NB4 (cell line): ENCODE results near the gene GARS1.

Experiments
- MYC ChIP-seq: IDR thresholded peaks from 2 replicates; pipeline ENCODE4 v1.6.1; 2011; ENCODE audit warnings: low read depth, low read length
- POLR2A ChIP-seq: IDR thresholded peaks from 2 replicates; pipeline ENCODE4 v1.6.1; 2011; ENCODE audit warnings: mild to moderate bottlenecking; ENCODE audit not compliant: insufficient read length; ENCODE audit errors: extremely low read depth
- TF ChIP-seq, protein P1 (sequence below): IDR thresholded peaks from one replicate; pipeline ENCODE4 v1.5.1; 2012; ENCODE audit warnings: low read depth, low read length
- TF ChIP-seq, protein P2 (sequence below): IDR thresholded peaks from 2 replicates; pipeline ENCODE4 v1.6.1; 2011; ENCODE audit warnings: low read depth, low read length

DNA sequence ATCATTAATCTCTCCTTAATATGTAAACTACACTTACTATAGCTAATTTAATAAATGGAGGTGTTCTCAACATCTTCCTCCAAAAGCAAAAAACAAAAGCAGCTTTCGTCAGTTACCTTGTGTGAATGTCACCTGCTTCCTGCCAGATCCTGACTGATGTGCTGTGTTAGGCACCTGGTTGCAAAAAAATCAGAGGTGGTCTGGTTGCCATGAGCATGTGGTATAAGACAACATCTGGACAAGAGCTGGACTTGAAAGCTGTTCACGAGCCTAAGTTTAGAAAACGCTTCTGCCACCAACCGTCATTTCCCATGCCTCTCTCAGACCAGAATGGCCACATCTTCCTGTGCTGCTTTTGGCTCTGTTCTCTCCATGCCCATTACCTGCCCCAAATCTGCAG lies 48.1 kb upstream of the GARS1 start:
- TF ChIP-seq, protein P1, sequence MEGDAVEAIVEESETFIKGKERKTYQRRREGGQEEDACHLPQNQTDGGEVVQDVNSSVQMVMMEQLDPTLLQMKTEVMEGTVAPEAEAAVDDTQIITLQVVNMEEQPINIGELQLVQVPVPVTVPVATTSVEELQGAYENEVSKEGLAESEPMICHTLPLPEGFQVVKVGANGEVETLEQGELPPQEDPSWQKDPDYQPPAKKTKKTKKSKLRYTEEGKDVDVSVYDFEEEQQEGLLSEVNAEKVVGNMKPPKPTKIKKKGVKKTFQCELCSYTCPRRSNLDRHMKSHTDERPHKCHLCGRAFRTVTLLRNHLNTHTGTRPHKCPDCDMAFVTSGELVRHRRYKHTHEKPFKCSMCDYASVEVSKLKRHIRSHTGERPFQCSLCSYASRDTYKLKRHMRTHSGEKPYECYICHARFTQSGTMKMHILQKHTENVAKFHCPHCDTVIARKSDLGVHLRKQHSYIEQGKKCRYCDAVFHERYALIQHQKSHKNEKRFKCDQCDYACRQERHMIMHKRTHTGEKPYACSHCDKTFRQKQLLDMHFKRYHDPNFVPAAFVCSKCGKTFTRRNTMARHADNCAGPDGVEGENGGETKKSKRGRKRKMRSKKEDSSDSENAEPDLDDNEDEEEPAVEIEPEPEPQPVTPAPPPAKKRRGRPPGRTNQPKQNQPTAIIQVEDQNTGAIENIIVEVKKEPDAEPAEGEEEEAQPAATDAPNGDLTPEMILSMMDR = no peak
- no peak for TF ChIP-seq POLR2A
- TF ChIP-seq MYC = no peak
- TF ChIP-seq, protein P2, sequence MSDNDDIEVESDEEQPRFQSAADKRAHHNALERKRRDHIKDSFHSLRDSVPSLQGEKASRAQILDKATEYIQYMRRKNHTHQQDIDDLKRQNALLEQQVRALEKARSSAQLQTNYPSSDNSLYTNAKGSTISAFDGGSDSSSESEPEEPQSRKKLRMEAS = no peak
